Brain microvascular endothelial cell (primary cell): ENCODE measurements around the gene GSAP.

Experiments
- DNase-seq: peaks from one replicate; pipeline ENCODE4 v3.0.0-alpha.2; 2020
- H3K27ac ChIP-seq: fragments of 250-450 bp; sonication (Bioruptor Pico); 2 replicates; pipeline ENCODE4 v1.5.1; 2020; ENCODE audit warnings: mild to moderate bottlenecking, moderate library complexity
- H3K27me3 ChIP-seq: fragments of 250-450 bp; sonication (Bioruptor Pico); replicated peaks from 2 replicates; pipeline ENCODE4 v1.5.1; 2020; ENCODE audit warnings: mild to moderate bottlenecking
- H3K36me3 ChIP-seq: fragments of 250-450 bp; sonication (Bioruptor Pico); replicated peaks from 2 replicates; pipeline ENCODE4 v1.5.1; 2020; ENCODE audit warnings: mild to moderate bottlenecking
- H3K4me3 ChIP-seq: 2 replicates; pipeline ENCODE4 v1.5.1; 2011; ENCODE audit warnings: low read depth, mild to moderate bottlenecking, control low read depth, low read length, moderate library complexity
- CTCF ChIP-seq: IDR thresholded peaks from 2 replicates; pipeline ENCODE4 v1.5.1; 2011; ENCODE audit warnings: low read depth, mild to moderate bottlenecking, moderate library complexity, low read length, control low read depth, inconsistent platforms; ENCODE audit errors: missing control alignments
- in situ Hi-C: cut with HindIII; loops from 2 replicates; pipeline ENCODE4 v1.10.0; 2017; ENCODE audit warnings: low sequenced_read_pairs, low pct_ligation_motif_present

The GSAP gene

GRCh38 chr7:77388055-77388641, 28.0 kb downstream of the GSAP start:
- Histone ChIP-seq H3K27me3 (no peaks in the 10 kb centered on the region), H3K27ac (no peak overlapping the region), H3K36me3 (no peaks in the 10 kb centered on the region), H3K4me3 (no peak overlapping the region)
- DNase-seq = no peak
- in situ Hi-C loops = no loop called here
- TF ChIP-seq CTCF = no peak

- no peaks in the 10 kb centered on the region for H3K36me3 ChIP-seq
- H3K4me3 ChIP-seq = no peak overlapping the region
- TF ChIP-seq CTCF = no peak
- no peaks in the 10 kb centered on the region for H3K27me3 ChIP-seq
- in situ Hi-C loops = no loop called here
- no peak overlapping the region for H3K27ac ChIP-seq
- no peak for DNase-seq
Observed at GRCh38 chr7:77386165-77386822, 29.9 kb downstream of the GSAP start.

- peak; percentile 4 for DNase-seq
- H3K27ac ChIP-seq = no peak overlapping the region
Observed at GRCh38 chr7:77383333-77383740, 32.8 kb downstream of the GSAP start.

GRCh38 chr7:77382532-77382931, 33.6 kb downstream of the GSAP start:
- no peak for TF ChIP-seq CTCF
- no peak for DNase-seq
- H3K4me3 ChIP-seq = no peak overlapping the region
- no peaks in the 10 kb centered on the region for H3K36me3 ChIP-seq
- H3K27me3 ChIP-seq = no peaks in the 10 kb centered on the region
- no peak overlapping the region for H3K27ac ChIP-seq
- in situ Hi-C loops = no loop called here

More at GRCh38 chr7:77383333-77383740, 32.8 kb downstream of the GSAP start:
- H3K4me3 ChIP-seq = no peak overlapping the region
- H3K27me3 ChIP-seq = no peaks in the 10 kb centered on the region
- in situ Hi-C loops = no loop called here
- H3K36me3 ChIP-seq = no peaks in the 10 kb centered on the region
- TF ChIP-seq CTCF = no peak

GRCh38 chr7:77378584-77378983, 37.6 kb downstream of the GSAP start:
- no peaks in the 10 kb centered on the region for H3K27me3 ChIP-seq
- in situ Hi-C loops = no loop called here
- no peak overlapping the region for H3K4me3 ChIP-seq

More at GRCh38 chr7:77378584-77378983, 37.6 kb downstream of the GSAP start:
- no peak for DNase-seq
- no peak for TF ChIP-seq CTCF
- Histone ChIP-seq H3K36me3 (no peaks in the 10 kb centered on the region), H3K27ac (no peak overlapping the region)
